HEK293T (cell line): ENCODE data around the gene KRT79.

ENCODE experiments used
- CTCF ChIA-PET: fragments of 350-600 bp; formaldehyde crosslinking; extraction: SDS; loops from one replicate; lab custom pipeline; 2021; ENCODE audit warnings: antibody characterized with exemption, inconsistent platforms; lab: Yijun Ruan, JAX
- POLR2A ChIA-PET: fragments of 350-600 bp; formaldehyde crosslinking; extraction: SDS; loops from one replicate; lab custom pipeline; 2020; ENCODE audit warnings: antibody characterized with exemption, inconsistent platforms; lab: Yijun Ruan, JAX
- DNase-seq: peaks from one replicate; pipeline ENCODE4 v3.0.0; 2012; ENCODE audit warnings: mixed read lengths; ENCODE audit errors: extremely low spot score
- ARNT ChIP-seq: fragments of 450-650 bp; IDR thresholded peaks from 2 replicates; pipeline ENCODE4 v1.6.1; 2017; ENCODE audit warnings: mild to moderate bottlenecking
- BHLHE40 ChIP-seq: fragments of 450-650 bp; IDR thresholded peaks from 2 replicates; pipeline ENCODE4 v1.6.1; 2016; ENCODE audit warnings: mild to moderate bottlenecking, moderate library complexity, borderline replicate concordance
- CTBP1 ChIP-seq: fragments of 450-650 bp; IDR thresholded peaks from 2 replicates; pipeline ENCODE4 v1.6.1; 2016; ENCODE audit warnings: borderline replicate concordance
- ELF4 ChIP-seq: fragments of 450-650 bp; IDR thresholded peaks from 2 replicates; pipeline ENCODE4 v1.6.1; 2017; ENCODE audit warnings: antibody characterized with exemption
- FOXA1 ChIP-seq: fragments of 450-650 bp; IDR thresholded peaks from 2 replicates; pipeline ENCODE4 v1.6.1; 2016; ENCODE audit warnings: mild to moderate bottlenecking
- FOXK2 ChIP-seq: fragments of 450-650 bp; IDR thresholded peaks from 2 replicates; pipeline ENCODE4 v1.6.1; 2016; ENCODE audit warnings: mild to moderate bottlenecking
- FOXM1 ChIP-seq: fragments of 450-650 bp; IDR thresholded peaks from 2 replicates; pipeline ENCODE4 v1.6.1; 2017; ENCODE audit warnings: mild to moderate bottlenecking, borderline replicate concordance
- HDGF ChIP-seq: fragments of 450-650 bp; IDR thresholded peaks from 2 replicates; pipeline ENCODE4 v1.6.1; 2017; ENCODE audit warnings: antibody characterized with exemption, borderline replicate concordance
- L3MBTL2 ChIP-seq: fragments of 450-650 bp; conservative IDR thresholded peaks from 2 replicates; pipeline ENCODE4 v1.6.1; 2016; ENCODE audit warnings: mild to moderate bottlenecking
- LEF1 ChIP-seq: fragments of 450-650 bp; IDR thresholded peaks from 2 replicates; pipeline ENCODE4 v1.6.1; 2017; ENCODE audit warnings: mild to moderate bottlenecking, borderline replicate concordance
- NFRKB ChIP-seq: fragments of 450-650 bp; IDR thresholded peaks from 2 replicates; pipeline ENCODE4 v1.6.1; 2016; ENCODE audit warnings: mild to moderate bottlenecking, moderate library complexity
- PKNOX1 ChIP-seq: fragments of 450-650 bp; IDR thresholded peaks from 2 replicates; pipeline ENCODE4 v1.6.1; 2016
- SP1 ChIP-seq: fragments of 450-650 bp; IDR thresholded peaks from 2 replicates; pipeline ENCODE4 v1.6.1; 2017
- SUZ12 ChIP-seq: fragments of 450-650 bp; IDR thresholded peaks from 2 replicates; pipeline ENCODE4 v1.6.1; 2016; ENCODE audit warnings: mild to moderate bottlenecking
- TARDBP ChIP-seq: fragments of 450-650 bp; IDR thresholded peaks from 2 replicates; pipeline ENCODE4 v1.6.1; 2016
- ZNF384 ChIP-seq: fragments of 450-650 bp; IDR thresholded peaks from 2 replicates; pipeline ENCODE4 v1.6.1; 2016

KRT79 gene

GRCh38 chr12:52814710-52815155 is 19.4 kb downstream of the KRT79 start:
- ChIA-PET CTCF (no interaction called here), POLR2A (no interaction called here)
- TF ChIP-seq ELF4: no peak
- no peak for TF ChIP-seq SP1
- no peak for TF ChIP-seq SUZ12
- no peak for TF ChIP-seq ARNT
- no peak for TF ChIP-seq BHLHE40
- no peak for TF ChIP-seq LEF1
- TF ChIP-seq HDGF: no peak
- no peak for TF ChIP-seq FOXK2
- TF ChIP-seq NFRKB: no peak
- TF ChIP-seq PKNOX1: no peak
- TF ChIP-seq FOXA1: no peak
- no peak for TF ChIP-seq FOXM1
- no peak for TF ChIP-seq CTBP1
- DNase-seq: no peak

- ChIA-PET CTCF (interaction anchor here (1.0 kb wide), 1 partner anchor 65 kb away, joined by 3 read pairs; no protein-coding TSS in a partner anchor), POLR2A (no interaction called here)
- no peak for DNase-seq
- TF ChIP-seq SUZ12 (no peak), SP1 (no peak), L3MBTL2 (no peak), TARDBP (no peak), PKNOX1 (no peak), FOXK2 (no peak), LEF1 (no peak), FOXM1 (no peak), HDGF (no peak)
Observed at GRCh38 chr12:52813885-52814709, 20.0 kb downstream of the KRT79 start, which contains the start of gene KRT4. Gene KRT4 (minus strand): TSS chr12:52814116. CDS start chr12:52814058, 58 bp downstream.

- TF ChIP-seq FOXK2: no peak
- TF ChIP-seq CTBP1: no peak
- TF ChIP-seq PKNOX1: no peak
- no peak for TF ChIP-seq HDGF
- TF ChIP-seq L3MBTL2: no peak
- no peak for TF ChIP-seq FOXA1
- TF ChIP-seq BHLHE40: no peak
- no peak for TF ChIP-seq SP1
- no peak for TF ChIP-seq ARNT
- TF ChIP-seq LEF1: no peak
- TF ChIP-seq ELF4: no peak
- no peak for TF ChIP-seq FOXM1
- TF ChIP-seq ZNF384: no peak
- TF ChIP-seq SUZ12: no peak
- TF ChIP-seq TARDBP: no peak
- ChIA-PET CTCF (interaction anchor here (1.0 to 1.2 kb wide), 3 partner anchors 11 to 66 kb away, joined by 3 read pairs; no protein-coding TSS in a partner anchor), POLR2A (no interaction called here)
- no peak for DNase-seq
Observed at GRCh38 chr12:52813203-52813819, 20.8 kb downstream of the KRT79 start.

- ChIA-PET POLR2A (no interaction called here), CTCF (interaction anchor here (1.0 to 1.2 kb wide), 2 partner anchors 11 to 67 kb away, joined by 3 read pairs; no protein-coding TSS in a partner anchor)
- TF ChIP-seq SUZ12 (no peak), ZNF384 (no peak), BHLHE40 (no peak), FOXK2 (no peak), PKNOX1 (no peak), SP1 (no peak)
- no peak for DNase-seq
Observed at GRCh38 chr12:52812749-52813148, 21.4 kb downstream of the KRT79 start.

GRCh38 chr12:52812073-52812400 is 22.1 kb downstream of the KRT79 start:
- ChIA-PET POLR2A (no interaction called here), CTCF (interaction anchor here (1.2 kb wide), 1 partner anchor 68 kb away, joined by 3 read pairs; no protein-coding TSS in a partner anchor)
- no peak for DNase-seq
- TF ChIP-seq ARNT (no peak), SP1 (no peak), PKNOX1 (no peak), ELF4 (no peak), SUZ12 (no peak), FOXK2 (no peak), FOXM1 (no peak)
